Kidney (tissue), 14 donors: ENCODE measurements around the gene THADA. TPM values are rescaled to one million over a fixed set of nuclear protein-coding genes. Genes with fewer than 3 reads are reported as not detected.

Experiments used
- DNase-seq, 5 donors: peaks; one replicate each; pipeline ENCODE4 v3.0.0-alpha.2; 2013 to 2020
- FAIRE-seq: peaks from 2 replicates; lab custom pipeline; 2012; peaks lifted over from hg19 to GRCh38; lab: Jason Lieb, UNC
- H3K27ac ChIP-seq, 2 donors: one replicate each; pipeline ENCODE4 v1.7.0; 2013; ENCODE audit warnings: low read depth in 2 of 2, low read length in 2 of 2, inconsistent platforms in 1 of 2
- H3K27me3 ChIP-seq: one replicate; pipeline ENCODE4 v1.7.1; 2013; ENCODE audit warnings: low read length, inconsistent platforms; ENCODE audit not compliant: control insufficient read depth, insufficient read depth
- H3K36me3 ChIP-seq, 3 donors: one replicate each; pipeline versions ENCODE4 v1.7.0 to v1.7.1; 2013; ENCODE audit warnings: low read length in 3 of 3, control low read depth in 1 of 3, inconsistent platforms in 1 of 3; ENCODE audit not compliant: insufficient read depth in 3 of 3, control insufficient read depth in 2 of 3
- H3K4me1 ChIP-seq, 3 donors: one replicate each; pipeline versions ENCODE4 v1.7.0 to v1.7.1; 2013; ENCODE audit warnings: low read length in 3 of 3, inconsistent platforms in 1 of 3, low read depth in 1 of 3; ENCODE audit not compliant: control insufficient read depth in 2 of 3, insufficient read depth in 2 of 3
- H3K4me3 ChIP-seq, 3 donors: one replicate each; pipeline versions ENCODE4 v1.7.0 to v1.8.1; 2013; ENCODE audit warnings: low read length in 3 of 3, control low read depth in 1 of 3, inconsistent platforms in 1 of 3
- H3K9ac ChIP-seq, 3 donors: one replicate each; pipeline versions ENCODE4 v1.7.0 to v1.7.1; 2013; ENCODE audit warnings: low read length in 3 of 3, control low read depth in 1 of 3, inconsistent platforms in 1 of 3
- H3K9me3 ChIP-seq, 3 donors: one replicate each; pipeline versions ENCODE4 v1.7.0 to v1.7.1; 2013; ENCODE audit warnings: low read length in 3 of 3, control low read depth in 1 of 3, inconsistent platforms in 1 of 3; ENCODE audit not compliant: control insufficient read depth in 2 of 3, insufficient read depth in 1 of 3
- CTCF ChIP-seq: IDR thresholded peaks from 3 replicates; pipeline ENCODE4 v1.5.1; 2012; ENCODE audit warnings: mild to moderate bottlenecking, moderate library complexity, borderline replicate concordance; ENCODE audit not compliant: insufficient read depth; ENCODE audit errors: extremely low read depth
- intact Hi-C: fragments of 100-400 bp; cut with DNase I; formaldehyde crosslinking; loops from one replicate; pipeline ENCODE4 v1.11.1; 2022
- polyA plus RNA-seq: library from polyadenylated mRNA; stranded (reverse); fragments of 350-450 nt; fragmentation: Illumina TruSeq; extraction: RNeasy Lipid Tissue Mini Kit (QIAGEN cat#74804); gene quantifications from one replicate; pipeline ENCODE4 v1.2.3, GENCODE V29; 2014; ENCODE audit warnings: low read depth, low replicate concordance; ENCODE audit not compliant: insufficient read depth
- total RNA-seq: library from RNA; stranded (reverse); fragmentation: NEBNext Ultra II Directional; extraction: Animal tissue kit (Norgen Biotek cat#: 25700); gene quantifications from one replicate; pipeline ENCODE4 v1.2.1, GENCODE V29; 2021
- donor health status: control.
- donor health status: control.
- donor health status: control.
- donor health status: control.
- donor health status: control.
- donor health status: DM: yes; HTN: yes; CAD: no.
- donor health status: Normal renal cell carcinoma (clear cell type).

The THADA gene
- total and polyA plus RNA-seq, 2 donors from 2014 or later: 21.4 to 45.1 TPM

- no peak for DNase-seq
- Histone ChIP-seq H3K36me3 (peaks cover 0 to 2% (median 0%) of the 10 kb centered on the region in 3 donors), H3K9ac (no peak overlapping the region), H3K27me3 (no peaks in the 10 kb centered on the region), H3K4me1 (peaks cover 0 to 3% (median 0%) of the 10 kb centered on the region in 3 donors), H3K4me3 (no peak overlapping the region), H3K27ac (peak overlapping the region in 1 of 2 donors; percentile 9), H3K9me3 (no peaks in the 10 kb centered on the region)
- TF ChIP-seq CTCF: no peak
- FAIRE-seq: no peak
- intact Hi-C loops: no loop called here
Observed at GRCh38 chr2:43539436-43539835, 56.4 kb downstream of the THADA start.

GRCh38 chr2:43538034-43538670 lies 57.7 kb downstream of the THADA start:
- no peak for DNase-seq
- H3K27ac ChIP-seq: no peak overlapping the region
- H3K4me3 ChIP-seq: no peak overlapping the region
- H3K4me1 ChIP-seq: peaks cover 0 to 3% (median 0%) of the 10 kb centered on the region in 3 donors
- peaks cover 0 to 2% (median 0%) of the 10 kb centered on the region in 3 donors for H3K36me3 ChIP-seq
- no peak overlapping the region for H3K9ac ChIP-seq
- intact Hi-C loops: no loop called here
- H3K27me3 ChIP-seq: no peaks in the 10 kb centered on the region
- no peak for TF ChIP-seq CTCF
- H3K9me3 ChIP-seq: no peaks in the 10 kb centered on the region
- FAIRE-seq: no peak

- DNase-seq: no peak
- no peak for TF ChIP-seq CTCF
- H3K27me3 ChIP-seq: no peaks in the 10 kb centered on the region
- no peaks in the 10 kb centered on the region for H3K9me3 ChIP-seq
- H3K27ac ChIP-seq: no peak overlapping the region
- no peak for FAIRE-seq
- no peak overlapping the region for H3K9ac ChIP-seq
- H3K4me1 ChIP-seq: peaks cover 0 to 3% (median 0%) of the 10 kb centered on the region in 3 donors
- peaks cover 0 to 2% (median 0%) of the 10 kb centered on the region in 3 donors for H3K36me3 ChIP-seq
- intact Hi-C loops: no loop called here
- no peak overlapping the region for H3K4me3 ChIP-seq
Observed at GRCh38 chr2:43537137-43537536, 58.7 kb downstream of the THADA start.
